AG08395 (cell line): ENCODE data around the gene SERINC1.

Experiments
- DNase-seq: peaks from one replicate; pipeline ENCODE4 v3.0.0; 2012; ENCODE audit warnings: mixed read lengths, low spot score

Gene SERINC1

DNA sequence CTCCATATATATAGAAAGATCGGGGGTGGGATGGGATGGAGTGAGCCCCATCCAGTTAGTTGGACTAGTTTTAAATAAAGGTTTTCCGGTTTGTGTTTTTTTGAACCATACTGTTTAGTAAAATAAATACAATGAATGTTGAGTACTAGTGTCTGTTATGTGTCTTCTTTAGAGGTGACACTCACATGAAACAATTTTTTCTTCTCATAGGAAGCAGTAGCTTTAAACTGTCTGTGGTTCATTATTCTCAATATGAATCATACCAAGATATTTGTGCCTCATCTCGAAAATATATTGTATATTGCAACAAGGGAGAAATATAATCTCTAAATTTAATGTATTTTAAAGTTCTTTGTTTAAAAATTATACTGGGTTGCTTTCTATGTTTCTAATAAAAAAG lies 38.8 kb downstream of the SERINC1 start:
- peak; percentile 3 for DNase-seq

DNA sequence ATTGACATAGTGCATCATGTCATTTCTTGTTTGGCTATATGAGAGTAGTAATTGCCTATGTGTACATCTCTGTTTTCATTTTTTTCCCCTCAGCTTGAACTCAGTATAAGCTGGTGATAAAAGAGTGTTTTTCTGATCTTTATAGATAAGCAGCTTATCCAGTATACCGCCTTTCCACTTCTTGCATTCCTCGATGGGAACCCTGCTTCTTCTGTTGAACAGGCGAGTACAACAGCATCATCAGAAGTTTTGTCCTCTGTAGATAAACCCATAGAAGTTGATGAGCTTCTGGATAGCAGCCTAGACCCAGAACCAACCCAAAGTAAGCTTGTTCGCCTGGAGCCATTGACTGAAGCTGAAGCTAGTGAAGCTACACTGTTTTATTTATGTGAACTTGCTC lies 39.8 kb downstream of the SERINC1 start:
- no peak for DNase-seq

DNA sequence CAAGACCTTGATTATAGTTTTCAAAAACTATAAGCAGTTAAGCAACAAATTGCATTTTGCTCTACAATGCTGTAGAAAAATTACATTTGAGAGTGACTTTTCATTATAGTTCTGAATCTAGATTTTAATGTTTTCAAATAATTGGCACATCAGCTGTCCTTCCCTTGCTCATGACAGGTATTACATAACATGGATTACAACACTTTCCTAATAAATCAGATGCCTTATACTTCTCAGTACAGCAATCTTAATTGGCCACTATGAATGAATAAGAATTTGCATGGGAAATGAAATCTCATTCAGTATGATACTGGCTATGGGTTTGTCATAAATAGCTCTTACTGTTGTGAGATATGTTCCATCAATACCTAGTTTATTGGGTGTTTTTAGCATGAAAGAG lies 42.3 kb downstream of the SERINC1 start:
- no peak for DNase-seq

DNA sequence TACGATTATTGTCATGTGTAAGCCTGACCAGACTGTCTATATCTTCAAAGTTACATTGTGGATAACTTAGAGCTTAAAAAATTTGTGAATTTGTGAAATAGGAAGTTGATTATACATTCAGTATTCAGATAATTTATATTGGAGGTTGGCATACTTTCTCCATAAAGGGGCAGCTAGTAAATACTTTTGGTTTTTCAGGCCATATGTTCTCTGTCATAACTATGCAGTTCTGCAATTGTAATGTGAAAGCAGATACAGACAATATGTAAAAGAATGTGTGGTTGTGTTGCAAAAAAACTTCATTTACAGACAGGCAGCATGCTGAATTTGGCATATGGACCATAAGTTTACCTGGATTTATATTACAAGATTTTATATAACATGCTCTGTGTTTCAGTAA lies 42.8 kb downstream of the SERINC1 start:
- DNase-seq = no peak

DNA sequence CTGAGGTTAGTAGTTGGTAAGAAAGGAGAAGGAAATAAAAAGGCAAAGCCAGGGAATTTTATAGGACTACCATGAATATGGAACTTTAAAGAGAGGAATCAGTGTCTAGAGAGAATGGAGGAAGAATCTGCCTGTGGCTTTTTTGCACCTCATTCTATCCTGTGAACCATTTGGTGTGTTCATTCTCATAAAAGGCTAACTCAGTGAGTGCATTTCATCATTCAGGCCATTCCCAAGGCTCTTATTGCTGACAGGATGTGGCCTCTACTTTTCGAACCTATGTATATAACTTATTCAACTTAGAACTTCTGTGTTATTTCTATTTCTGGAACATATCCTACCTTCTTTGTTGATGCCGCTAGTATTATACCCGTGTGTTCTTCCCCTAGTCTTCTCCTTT lies 45.0 kb downstream of the SERINC1 start:
- no peak for DNase-seq

DNA sequence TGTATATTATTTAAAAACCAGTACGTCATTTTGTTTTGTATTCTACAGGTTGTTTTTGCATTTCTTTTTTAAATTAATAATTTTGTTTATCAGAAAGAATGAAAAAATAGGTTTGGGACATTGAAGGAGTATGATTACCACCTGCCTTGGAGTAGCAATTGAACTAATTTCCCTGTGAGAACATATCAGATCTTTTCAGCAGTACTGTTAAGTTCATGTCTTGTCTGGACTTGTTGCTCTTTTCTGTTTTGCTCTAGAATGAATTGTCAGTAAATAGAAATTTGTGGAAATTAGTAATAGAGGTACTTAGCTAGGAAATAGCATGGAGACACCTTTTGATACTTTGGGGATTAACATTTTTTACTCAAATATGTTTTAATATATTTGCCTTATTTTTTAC lies 47.9 kb downstream of the SERINC1 start:
- DNase-seq = no peak

DNA sequence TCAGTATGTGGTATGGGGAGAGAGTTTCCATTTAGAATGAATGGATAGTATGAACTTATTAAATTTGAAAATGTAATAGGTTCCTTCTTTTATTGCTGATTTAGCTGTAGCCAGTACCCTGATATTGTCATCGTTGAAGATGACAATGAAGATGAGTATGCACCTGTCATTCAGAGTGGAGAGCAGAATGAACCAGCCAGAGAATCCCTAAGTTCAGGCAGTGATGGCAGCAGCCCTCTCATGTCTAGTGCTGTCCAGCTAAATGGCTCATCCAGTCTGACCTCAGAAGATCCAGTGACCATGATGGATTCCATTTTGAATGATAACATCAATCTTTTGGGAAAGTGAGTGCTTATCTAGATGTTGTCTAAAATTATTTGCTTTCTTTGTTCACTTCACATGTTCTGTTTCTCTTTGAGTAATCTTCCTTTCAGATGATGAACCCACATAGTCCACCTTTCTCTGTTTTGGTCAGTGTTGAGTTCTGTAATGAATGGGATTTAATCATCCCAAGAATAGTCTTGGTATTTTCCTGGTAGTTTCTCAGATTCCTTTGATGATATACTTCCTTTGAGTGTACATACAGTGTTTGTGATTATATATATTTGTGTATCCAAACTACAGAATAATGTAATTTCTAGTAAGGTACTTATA lies 48.9 kb downstream of the SERINC1 start:
- no peak for DNase-seq

DNA sequence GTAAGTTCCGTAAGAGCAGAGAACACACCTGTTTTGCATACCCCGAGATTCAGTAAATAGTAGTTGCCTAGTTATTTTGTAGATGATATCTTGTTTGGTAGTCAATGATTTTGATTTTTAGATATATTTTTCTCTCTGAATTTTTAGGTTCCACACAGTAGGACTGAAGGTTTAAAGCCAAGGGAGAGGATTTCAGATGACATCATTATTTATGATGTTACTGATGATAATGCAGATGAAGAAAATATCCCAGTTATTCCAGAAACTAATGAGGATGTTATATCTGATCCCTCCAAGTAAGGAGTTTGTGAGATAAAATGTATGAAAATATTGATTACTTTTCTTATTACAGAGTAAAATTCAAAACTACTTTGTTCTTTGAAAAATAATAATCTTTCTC lies 49.6 kb downstream of the SERINC1 start:
- no peak for DNase-seq

DNA sequence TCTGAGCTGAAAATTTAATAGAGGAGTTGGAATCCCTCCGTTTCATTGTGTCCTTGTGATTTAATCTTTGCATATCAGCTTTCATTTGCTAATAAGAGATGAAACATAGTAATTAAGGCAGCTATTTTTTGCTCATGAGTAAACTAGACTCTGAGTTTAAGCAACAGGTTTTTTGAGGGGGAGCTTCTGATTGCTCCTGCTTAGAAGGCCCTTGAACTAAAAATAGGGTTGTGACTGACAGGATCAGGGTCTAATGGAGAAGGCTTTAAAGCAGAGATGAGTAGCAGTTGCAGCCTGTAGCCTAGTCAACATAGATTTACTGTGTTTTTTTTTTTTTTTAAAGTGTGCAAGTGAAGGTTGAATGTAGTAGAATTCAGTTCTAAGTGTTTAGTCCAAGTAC lies 54.8 kb downstream of the SERINC1 start:
- DNase-seq = no peak

DNA sequence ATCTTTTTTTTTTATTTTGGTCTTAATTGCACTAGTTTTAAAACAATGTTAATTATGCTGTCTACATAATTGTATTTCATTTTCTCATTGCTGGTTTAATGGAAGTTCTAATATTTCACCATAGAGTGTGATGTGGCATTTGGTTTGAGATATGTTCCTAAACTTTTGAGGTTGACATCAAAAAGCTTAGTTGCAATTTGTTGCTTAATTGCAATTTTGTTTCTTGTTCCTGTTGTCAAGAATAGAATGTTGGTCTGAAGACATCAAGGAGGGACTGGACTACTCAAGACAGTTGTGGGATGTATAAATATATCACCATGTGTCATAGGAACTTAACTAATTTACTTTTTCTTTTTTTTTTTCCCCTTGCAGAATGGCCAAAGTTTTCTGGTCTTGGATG lies 59.6 kb downstream of the SERINC1 start:
- DNase-seq = no peak

DNA sequence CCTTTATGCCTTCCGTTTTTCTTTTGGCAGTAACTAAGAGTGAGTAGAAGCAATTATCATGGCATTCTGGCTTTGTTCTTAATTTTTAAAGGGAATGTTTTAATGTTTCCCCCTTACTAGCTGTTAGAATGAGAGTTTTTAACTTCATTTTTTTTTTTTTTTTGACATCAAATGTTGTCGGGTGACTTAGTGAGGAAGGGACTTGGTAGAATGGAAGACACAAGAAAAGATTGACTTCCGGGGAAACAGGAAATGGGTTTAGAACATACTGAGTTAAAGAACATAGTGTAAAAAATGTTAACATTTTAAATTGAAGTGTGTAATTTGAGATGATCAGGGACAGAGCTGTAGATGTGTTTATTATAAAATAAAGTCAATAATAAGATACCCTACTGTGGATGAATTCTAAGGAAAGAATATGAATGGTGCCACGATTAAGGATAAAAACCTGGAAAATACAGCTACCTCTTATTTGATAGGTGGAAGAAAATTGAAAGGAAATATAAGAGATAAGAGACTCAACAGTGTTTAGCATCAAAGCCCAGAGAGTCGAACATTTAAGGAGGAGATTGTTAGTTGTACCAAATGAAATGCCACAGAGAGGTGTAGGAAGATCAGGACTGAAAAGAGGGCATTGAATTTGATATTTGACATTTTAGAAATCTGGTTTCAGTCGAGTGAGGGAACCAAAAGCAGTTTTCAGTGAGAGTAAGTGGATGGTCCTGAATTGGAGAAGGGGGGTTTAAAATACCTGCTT lies 62.7 kb downstream of the SERINC1 start:
- no peak for DNase-seq

DNA sequence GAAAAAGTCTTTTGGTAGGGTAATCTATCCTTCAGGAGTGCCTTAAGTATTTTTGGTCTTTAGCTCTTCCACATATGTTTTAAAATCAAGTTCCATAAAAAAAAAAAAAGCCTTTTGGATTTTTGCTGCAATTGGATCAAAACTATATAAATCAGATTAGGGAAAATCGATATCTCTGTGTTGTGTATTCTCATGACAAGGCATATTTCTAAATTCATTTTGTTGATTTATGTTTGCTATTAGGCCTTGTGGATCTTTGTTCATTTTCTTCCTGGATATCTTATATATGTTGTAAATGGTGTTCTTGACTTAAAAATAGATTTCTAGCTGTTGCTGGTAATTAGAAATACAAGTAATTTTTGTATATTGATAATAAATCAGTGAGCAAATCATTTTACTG lies 63.4 kb downstream of the SERINC1 start:
- DNase-seq = no peak

DNA sequence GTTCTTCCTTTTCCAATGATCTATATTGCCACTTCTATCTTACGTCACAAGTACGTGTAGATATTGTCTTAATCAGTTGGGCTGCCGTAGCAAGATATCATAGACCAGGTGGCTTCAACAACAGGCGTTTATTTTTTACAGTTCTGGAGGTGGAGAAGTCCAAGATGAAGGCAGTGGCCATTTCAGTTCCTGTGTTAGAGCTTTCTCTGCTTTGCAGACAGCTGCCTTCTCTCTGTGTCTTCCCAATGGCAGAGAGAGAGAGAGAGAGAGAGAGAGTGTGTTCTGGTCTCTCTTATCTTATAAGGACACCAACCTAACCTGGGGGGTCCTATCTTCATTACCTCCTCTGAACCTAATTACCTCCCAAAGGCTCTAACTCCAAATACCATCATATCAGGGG lies 63.9 kb downstream of the SERINC1 start:
- DNase-seq = no peak

DNA sequence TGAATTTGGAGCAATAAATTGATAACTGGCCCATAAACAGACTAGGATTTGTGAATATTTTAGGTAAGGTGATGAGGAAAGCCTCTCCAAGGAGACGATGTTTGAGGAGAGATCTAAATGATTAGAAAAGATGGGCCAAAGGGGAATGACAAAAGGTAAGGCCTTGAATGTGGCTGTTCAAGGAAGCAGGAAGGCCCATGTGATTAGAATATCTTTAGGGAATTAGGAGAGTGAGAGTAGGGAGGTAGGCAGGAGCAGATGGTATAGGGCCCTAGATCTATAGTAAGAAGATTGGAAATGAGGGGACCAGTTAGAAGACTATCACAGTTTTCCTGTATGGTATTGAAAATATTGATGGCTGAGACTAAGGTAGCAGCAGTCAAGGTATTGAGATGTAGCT lies 65.4 kb downstream of the SERINC1 start:
- DNase-seq = no peak

DNA sequence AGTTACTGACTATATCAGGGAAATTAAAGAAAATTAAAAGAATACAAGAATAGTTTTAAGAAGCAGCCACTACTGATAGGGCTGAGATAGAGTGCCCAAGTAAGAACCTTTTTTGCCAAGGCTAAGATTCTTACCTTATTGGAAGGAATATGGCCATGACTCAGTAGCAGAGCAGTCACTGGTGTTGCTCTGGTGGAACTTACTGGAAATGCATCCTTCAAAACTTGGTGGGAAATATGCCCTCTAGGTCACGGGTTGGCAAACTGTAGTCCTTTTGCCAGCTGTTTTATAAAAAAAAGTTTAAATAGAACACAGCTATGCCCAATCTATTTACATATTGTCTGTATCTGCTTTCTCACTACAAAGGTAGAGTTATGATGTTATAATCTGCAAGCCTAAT lies 66.2 kb downstream of the SERINC1 start:
- DNase-seq = peak; percentile 9

DNA sequence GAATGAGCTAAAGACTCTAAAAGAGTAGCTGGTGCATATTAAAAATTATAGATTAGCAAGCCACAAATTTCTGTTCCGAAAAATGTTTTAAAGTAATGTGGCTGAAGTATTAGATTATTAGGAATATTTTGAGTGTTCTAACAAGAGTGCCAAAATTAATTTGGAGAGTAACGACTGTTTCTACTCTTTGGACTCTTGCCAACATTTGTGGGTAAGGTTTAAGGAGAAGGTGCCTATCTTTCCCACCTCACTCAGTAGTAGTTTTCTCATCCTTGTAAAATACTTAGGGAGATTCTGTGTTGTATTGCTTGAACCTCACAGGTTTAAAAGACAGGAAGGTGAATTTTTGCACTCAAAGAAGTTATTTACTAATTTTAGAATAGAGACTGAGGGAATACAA lies 67.2 kb downstream of the SERINC1 start:
- no peak for DNase-seq

DNA sequence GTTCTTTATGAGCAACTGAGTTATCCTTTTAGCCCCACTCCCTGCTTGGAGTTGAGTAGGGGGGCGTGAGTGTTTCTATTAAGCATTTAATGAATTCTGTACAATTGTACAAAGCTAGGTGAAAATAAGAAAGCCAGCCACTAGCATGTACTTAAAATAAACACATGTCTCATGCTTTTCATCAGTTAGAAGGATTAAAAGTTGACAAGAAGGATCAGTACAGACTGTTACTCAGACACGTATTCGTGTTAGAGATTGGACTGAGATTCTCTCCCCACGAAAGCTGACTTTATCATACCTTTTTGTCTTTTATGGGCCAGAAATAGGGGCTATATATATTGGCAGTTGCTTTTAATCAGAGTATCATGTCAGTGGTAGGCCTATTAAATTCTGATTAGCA lies 70.5 kb downstream of the SERINC1 start:
- DNase-seq = no peak

DNA sequence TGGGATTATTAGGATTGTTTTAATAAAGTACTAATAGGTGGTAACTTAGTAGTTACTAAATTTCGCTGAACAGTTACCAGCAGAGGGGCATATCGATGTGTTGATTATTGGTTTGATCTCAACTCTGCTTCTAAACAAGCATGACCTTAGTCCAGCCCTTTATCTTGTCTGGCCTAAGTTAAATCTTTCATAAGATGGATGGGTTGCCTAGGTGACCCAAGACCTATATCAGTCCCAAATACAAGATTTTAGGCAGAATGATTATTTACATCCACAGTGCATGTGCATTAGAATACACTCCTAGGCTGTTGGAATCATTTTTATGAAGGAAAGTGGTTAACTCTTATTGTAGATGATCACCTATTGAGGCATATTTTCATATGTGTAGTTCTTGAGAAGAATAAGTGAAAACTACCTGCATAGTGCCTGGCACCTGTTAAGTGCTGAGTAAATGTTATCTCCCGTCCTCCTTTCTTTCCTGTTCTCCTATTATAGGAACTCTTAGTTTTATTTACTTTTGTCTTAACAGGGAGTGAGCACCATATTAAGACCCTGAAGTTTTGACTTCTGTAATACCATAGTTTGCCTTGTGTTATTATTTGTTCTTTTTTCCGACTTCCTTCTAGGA lies 71.0 kb downstream of the SERINC1 start:
- DNase-seq = no peak

DNA sequence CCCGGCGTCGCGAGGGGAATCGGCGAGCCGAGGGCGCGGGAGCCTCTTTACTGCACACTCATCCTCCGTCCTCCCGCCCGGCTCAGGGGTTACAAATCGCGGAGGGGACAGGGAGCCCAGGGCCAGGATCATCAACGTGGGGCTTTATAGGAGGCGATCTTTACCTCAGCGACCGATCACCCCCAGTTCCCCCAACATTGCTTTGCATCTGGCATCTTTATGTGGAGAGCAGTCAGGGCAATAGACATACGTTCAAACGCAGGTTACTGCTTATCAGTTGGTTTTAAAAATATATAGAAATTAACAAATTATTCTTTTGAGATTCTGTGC lies 71.5 kb downstream of the SERINC1 start:
- peak; percentile 15 for DNase-seq

DNA sequence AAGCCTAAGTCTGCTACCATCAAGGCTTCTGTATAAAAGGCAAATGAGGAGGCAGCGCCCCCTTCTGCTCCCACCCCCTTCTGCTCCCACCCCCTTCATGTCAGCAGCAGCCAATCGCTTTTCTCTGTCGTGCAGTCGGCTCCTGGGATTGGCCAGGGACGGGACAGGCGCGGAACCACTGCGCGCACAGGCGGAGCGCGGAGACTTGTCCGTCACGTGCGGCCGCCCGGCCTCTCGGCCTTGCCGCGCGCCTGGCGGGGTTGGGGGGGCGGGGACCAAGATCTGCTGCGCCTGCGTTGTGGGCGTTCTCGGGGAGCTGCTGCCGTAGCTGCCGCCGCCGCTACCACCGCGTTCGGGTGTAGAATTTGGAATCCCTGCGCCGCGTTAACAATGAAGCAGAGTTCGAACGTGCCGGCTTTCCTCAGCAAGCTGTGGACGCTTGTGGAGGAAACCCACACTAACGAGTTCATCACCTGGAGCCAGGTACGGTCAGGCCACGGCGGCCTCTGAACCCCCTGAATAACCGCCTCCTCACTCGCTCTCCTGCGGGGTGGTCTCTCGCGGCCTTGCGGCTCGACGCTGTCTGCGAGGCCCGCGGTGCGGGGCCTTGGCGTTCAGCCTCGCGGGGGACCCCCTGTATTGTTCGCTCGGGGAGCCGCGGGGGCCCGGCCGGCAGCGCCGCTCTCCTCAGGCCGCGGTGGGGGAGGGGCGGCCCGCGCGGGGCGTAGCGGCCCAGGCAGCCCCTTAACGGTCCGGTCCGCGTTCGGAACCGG lies 72.1 kb downstream of the SERINC1 start, which contains the start of gene HSF2:
HSF2 (plus strand) TSS at position 305 of the 773 bp plus-strand sequence; CDS start at position 391, 86 bp downstream.
- DNase-seq = peak; percentile 97

DNA sequence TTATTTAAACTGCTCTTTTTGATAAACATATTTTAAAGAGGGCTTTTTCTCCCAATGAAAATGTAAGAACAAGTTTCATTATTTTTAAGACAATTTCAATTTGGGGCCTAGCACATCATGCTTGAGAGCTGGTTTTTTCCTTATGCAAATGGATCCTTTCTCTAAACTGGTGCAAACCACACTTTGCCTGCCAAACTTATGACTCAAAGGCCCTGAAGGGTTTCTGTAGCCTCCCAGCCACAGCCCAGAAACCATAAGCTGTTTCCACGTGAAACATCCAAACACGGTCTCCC lies 72.6 kb downstream of the SERINC1 start:
- DNase-seq = no peak

DNA sequence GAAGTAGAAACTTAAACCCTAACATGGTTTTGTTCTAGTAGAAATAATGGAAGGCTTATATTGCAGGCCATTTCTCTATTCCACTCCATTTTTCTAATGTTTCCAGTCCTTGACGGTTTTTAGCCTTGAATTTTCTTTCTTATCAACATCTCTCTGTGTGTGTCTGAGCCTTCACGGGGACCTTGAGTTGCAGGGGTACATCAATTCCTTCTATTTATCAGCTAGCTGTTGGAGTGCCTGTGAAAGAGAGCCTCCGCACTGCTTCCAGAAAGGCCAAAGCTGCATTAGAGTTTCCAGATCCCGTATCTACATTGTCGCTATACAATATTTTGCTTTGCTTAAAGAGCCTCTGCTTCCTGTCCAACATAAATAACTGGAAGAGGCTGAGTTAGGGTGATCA lies 77.6 kb downstream of the SERINC1 start:
- DNase-seq = no peak

DNA sequence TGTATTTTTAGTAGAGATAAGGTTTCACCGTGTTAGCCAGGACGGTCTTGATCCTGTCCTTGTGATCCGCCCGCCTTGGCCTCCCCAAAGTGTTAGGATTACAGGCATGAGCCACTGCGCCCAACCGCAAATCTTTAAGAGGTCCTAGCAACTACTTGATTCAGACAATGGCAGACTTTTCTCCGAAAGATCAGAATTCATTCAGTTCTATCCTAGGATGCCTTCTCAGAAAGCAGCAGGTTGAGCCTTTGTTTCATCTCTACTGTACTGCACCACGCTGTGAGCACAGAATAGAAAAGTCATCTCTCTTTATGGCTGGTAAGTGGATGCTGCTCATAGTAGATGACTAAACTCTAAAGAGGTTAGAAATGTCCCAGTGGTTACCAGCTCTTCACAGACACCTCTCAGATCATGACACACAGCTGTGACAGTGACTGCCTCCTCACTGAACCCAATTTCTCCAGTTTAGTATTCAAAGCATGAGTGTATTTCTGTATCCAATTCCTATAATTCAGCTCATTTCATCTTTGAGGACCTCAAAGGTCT lies 78.2 kb downstream of the SERINC1 start:
- DNase-seq = no peak
